IMR-90 (cell line): ENCODE data around the gene SLC22A4. TPM values are rescaled to one million over a fixed set of nuclear protein-coding genes. Genes with fewer than 3 reads are reported as not detected.
A peak's percentile ranks its signal among the peaks of the same experiment; 100 is the strongest.

Experiments used
- ATAC-seq: fragments of 200-7000 bp; cut with Tn5 transposase; 2 replicates; pipeline ENCODE4 v1.9.1; 2020; ENCODE audit warnings: low read depth, mild to moderate bottlenecking, moderate library complexity
- BruUV-seq: library from RNA; stranded (reverse); fragments of 400-500 nt; replicated peaks from 2 replicates; lab custom pipeline; 2021; lab: Mats Ljungman, UMichigan
- CTCF ChIA-PET: fragments of 300-600 bp; formaldehyde crosslinking; extraction: SDS; loops from one replicate; lab custom pipeline; 2021; ENCODE audit warnings: antibody characterized with exemption; lab: Yijun Ruan, JAX
- POLR2A ChIA-PET: fragments of 300-600 bp; sonication (Branson Sonifier 250); formaldehyde crosslinking; loops from one replicate; lab custom pipeline; 2022; ENCODE audit warnings: antibody characterized with exemption; ENCODE audit not compliant: unreplicated experiment; lab: Charles Lee
- DNase-seq: peaks from one replicate; pipeline ENCODE4 v3.0.0; 2013
- H2AFZ ChIP-seq: replicated peaks from 2 replicates; pipeline ENCODE3; 2013; ENCODE audit warnings: low read length, mild to moderate bottlenecking; ENCODE audit not compliant: poor library complexity
- H2AK5ac ChIP-seq: 2 replicates; pipeline ENCODE4 v1.6.1; 2013; ENCODE audit warnings: low read depth, low read length, inconsistent platforms
- H2AK9ac ChIP-seq: replicated peaks from 2 replicates; pipeline ENCODE3; 2013; ENCODE audit warnings: mild to moderate bottlenecking, low read depth, low read length, moderate library complexity; ENCODE audit not compliant: poor library complexity
- H2BK120ac ChIP-seq: 2 replicates; pipeline ENCODE4 v1.6.1; 2013; ENCODE audit warnings: low read depth, low read length, inconsistent platforms
- H2BK15ac ChIP-seq: 3 replicates; pipeline ENCODE4 v1.6.1; 2013; ENCODE audit warnings: low read depth, low read length, inconsistent platforms
- H2BK20ac ChIP-seq: 2 replicates; pipeline ENCODE4 v1.6.1; 2013; ENCODE audit warnings: low read depth, mild to moderate bottlenecking, inconsistent platforms, low read length, moderate library complexity
- H2BK5ac ChIP-seq: 2 replicates; pipeline ENCODE4 v1.6.1; 2013; ENCODE audit warnings: mild to moderate bottlenecking, low read depth, low read length, inconsistent platforms; ENCODE audit not compliant: poor library complexity, severe bottlenecking
- H3K14ac ChIP-seq: replicated peaks from 2 replicates; pipeline ENCODE4 v1.6.1; 2013; ENCODE audit warnings: low read depth, low read length, inconsistent platforms
- H3K18ac ChIP-seq: 2 replicates; pipeline ENCODE4 v1.6.1; 2013; ENCODE audit warnings: low read depth, low read length, control low read depth
- H3K23ac ChIP-seq: 2 replicates; pipeline ENCODE4 v1.6.1; 2013; ENCODE audit warnings: low read depth, low read length, inconsistent platforms
- H3K27ac ChIP-seq: 2 replicates; pipeline ENCODE4 v1.5.1; 2013; ENCODE audit warnings: mild to moderate bottlenecking, control low read depth, low read length; ENCODE audit not compliant: insufficient read depth
- H3K27me3 ChIP-seq: 2 replicates; pipeline ENCODE4 v1.6.1; 2013; ENCODE audit warnings: low read length; ENCODE audit not compliant: control insufficient read depth, insufficient read depth
- H3K36me3 ChIP-seq: 2 replicates; pipeline ENCODE4 v1.6.1; 2013; ENCODE audit warnings: low read length, mixed read lengths; ENCODE audit not compliant: control insufficient read depth, insufficient read depth
- H3K4ac ChIP-seq: 2 replicates; pipeline ENCODE4 v1.6.1; 2013; ENCODE audit warnings: low read depth, low read length, inconsistent platforms
- H3K4me1 ChIP-seq: 2 replicates; pipeline ENCODE4 v1.6.1; 2013; ENCODE audit warnings: low read length, mixed read lengths; ENCODE audit not compliant: control insufficient read depth, insufficient read depth
- H3K4me2 ChIP-seq: 2 replicates; pipeline ENCODE4 v1.6.1; 2013; ENCODE audit warnings: low read depth, mild to moderate bottlenecking, control low read depth, low read length, moderate library complexity
- H3K4me3 ChIP-seq: 2 replicates; pipeline ENCODE4 v1.5.1; 2013; ENCODE audit warnings: low read depth, mild to moderate bottlenecking, control low read depth, low read length, moderate library complexity; ENCODE audit not compliant: insufficient read depth
- H3K56ac ChIP-seq: 2 replicates; pipeline ENCODE4 v1.6.1; 2013; ENCODE audit warnings: low read length, inconsistent platforms; ENCODE audit not compliant: insufficient read depth; ENCODE audit errors: extremely low read depth
- H3K79me1 ChIP-seq, 2 experiments: 2 replicates each; pipeline ENCODE4 v1.6.1; 2013; ENCODE audit warnings: low read length in 2 of 2, inconsistent platforms in 1 of 2, low read depth in 1 of 2
- H3K9ac ChIP-seq: 2 replicates; pipeline ENCODE4 v1.6.1; 2013; ENCODE audit warnings: low read depth, low read length, control low read depth
- H3K9me1 ChIP-seq: 2 replicates; pipeline ENCODE4 v1.6.1; 2013; ENCODE audit warnings: low read length, inconsistent platforms; ENCODE audit not compliant: insufficient read depth
- H3K9me3 ChIP-seq: 2 replicates; pipeline ENCODE4 v1.6.1; 2013; ENCODE audit warnings: low read length; ENCODE audit not compliant: control insufficient read depth, insufficient read depth
- H4K20me1 ChIP-seq: 2 replicates; pipeline ENCODE4 v1.6.1; 2013; ENCODE audit warnings: low read length, inconsistent platforms; ENCODE audit not compliant: insufficient read depth
- H4K5ac ChIP-seq: 2 replicates; pipeline ENCODE4 v1.6.1; 2013; ENCODE audit warnings: mild to moderate bottlenecking, low read depth, low read length, control low read depth
- H4K8ac ChIP-seq, 2 experiments: 2 replicates each; pipeline ENCODE4 v1.6.1; 2013; ENCODE audit warnings: low read depth in 2 of 2, low read length in 2 of 2, control low read depth in 1 of 2, inconsistent platforms in 1 of 2
- H4K91ac ChIP-seq: 2 replicates; pipeline ENCODE4 v1.6.1; 2013; ENCODE audit warnings: low read depth, low read length, inconsistent platforms; ENCODE audit not compliant: insufficient read depth
- BHLHE40 ChIP-seq: fragments of 150-350 bp; IDR thresholded peaks from 2 replicates; pipeline ENCODE4 v1.6.1; 2016; ENCODE audit warnings: mild to moderate bottlenecking, low read depth, low read length
- FOS ChIP-seq: fragments of 150-350 bp; IDR thresholded peaks from 2 replicates; pipeline ENCODE4 v1.6.1; 2016; ENCODE audit warnings: low read depth, low read length
- MAFK ChIP-seq: IDR thresholded peaks from 2 replicates; pipeline ENCODE4 v1.6.1; 2012; ENCODE audit warnings: low read depth, low read length, improper control_type of control experiment
- MAZ ChIP-seq: IDR thresholded peaks from 2 replicates; pipeline ENCODE4 v1.6.1; 2012; ENCODE audit warnings: low read depth, mild to moderate bottlenecking, low read length, improper control_type of control experiment, moderate library complexity, borderline replicate concordance
- NFE2L2 ChIP-seq: fragments of 150-350 bp; IDR thresholded peaks from 2 replicates; pipeline ENCODE4 v1.6.1; 2016; ENCODE audit warnings: low read depth, mild to moderate bottlenecking, low read length
- POLR2A ChIP-seq: IDR thresholded peaks from 2 replicates; pipeline ENCODE4 v1.6.1; 2012; ENCODE audit warnings: mild to moderate bottlenecking, low read depth, low read length
- RAD21 ChIP-seq: IDR thresholded peaks from 2 replicates; pipeline ENCODE4 v1.6.1; 2012; ENCODE audit warnings: low read length, improper control_type of control experiment
- RCOR1 ChIP-seq: IDR thresholded peaks from 2 replicates; pipeline ENCODE4 v1.6.1; 2012; ENCODE audit warnings: mild to moderate bottlenecking, low read length, improper control_type of control experiment; ENCODE audit not compliant: insufficient replicate concordance
- SMC3 ChIP-seq: fragments of 150-350 bp; IDR thresholded peaks from 2 replicates; pipeline ENCODE4 v1.6.1; 2016; ENCODE audit warnings: low read depth, mild to moderate bottlenecking, antibody characterized with exemption, low read length, moderate library complexity
- WGBS, 2 experiments: methylation state at CpG; one replicate each; pipeline versions ENCODE4 v1.1.5 to v1.1.7; 2013; ENCODE audit warnings: missing lambda C conversion rate in 2 of 2; ENCODE audit not compliant: insufficient read length in 1 of 2; ENCODE audit errors: extremely low coverage in 2 of 2; 5-methylcytosine and 5-hydroxymethylcytosine counted together
- dilution Hi-C: fragments of 300-500 bp; cut with HindIII; formaldehyde crosslinking; loops from one replicate; pipeline ENCODE4 v1.14.3; 2018; ENCODE audit warnings: low sequenced_read_pairs; ENCODE audit not compliant: unreplicated experiment
- in situ Hi-C: fragments of 300-500 bp; cut with MboI; formaldehyde crosslinking; loops from 3 replicates; pipeline ENCODE4 v1.14.3; 2019; ENCODE audit warnings: low sequenced_read_pairs, inconsistent platforms, mixed read lengths
- intact Hi-C: fragments of 100-400 bp; cut with micrococcal nuclease; formaldehyde crosslinking; loops from 2 replicates; pipeline ENCODE4 v1.10.0; 2022
- polyA plus RNA-seq, 3 experiments: library from polyadenylated mRNA; depleted of rRNA; stranded (reverse); fragments of >200 nt; gene quantifications; 2 replicates each; pipeline ENCODE4 v1.2.3, GENCODE V29; 2012; ENCODE audit warnings: low replicate concordance in 1 of 3
- total RNA-seq: library from RNA; depleted of rRNA; stranded (reverse); fragments of >200 nt; gene quantifications from 2 replicates; pipeline ENCODE4 v1.2.3, GENCODE V29; 2012
- TF ChIP-seq, protein P1 (sequence below): fragments of 150-350 bp; IDR thresholded peaks from 2 replicates; pipeline ENCODE4 v1.6.1; 2017; ENCODE audit warnings: mild to moderate bottlenecking, antibody characterized with exemption, low read length, low read depth
- TF ChIP-seq, protein P2 (sequence below): conservative IDR thresholded peaks from 2 replicates; pipeline ENCODE4 v1.5.1; 2012; ENCODE audit warnings: mild to moderate bottlenecking, low read depth, low read length, improper control_type of control experiment

Gene SLC22A4
- total and polyA plus RNA-seq, 2 of the 4 experiments (the other 2 are of a cell fraction), result 2.6 to 3.2 TPM

DNA sequence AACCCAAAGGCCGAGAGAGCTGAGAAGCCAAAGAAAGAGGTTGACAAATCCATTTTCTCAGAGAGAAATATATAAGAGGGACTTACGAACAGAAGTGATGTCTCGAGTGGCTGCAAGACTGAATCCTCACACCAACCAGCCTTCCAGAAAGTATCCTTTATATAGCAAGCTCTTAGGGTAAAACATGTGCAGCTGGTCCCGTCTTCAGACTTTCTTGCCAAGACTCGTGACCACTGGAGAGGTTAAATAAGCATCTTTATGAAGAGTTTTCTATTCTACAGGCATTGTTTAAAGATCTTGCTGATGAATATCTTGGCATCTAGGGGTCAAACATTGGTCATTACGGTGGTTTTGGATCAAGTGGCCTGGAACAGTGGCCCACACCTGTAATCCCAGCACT lies 16.9 kb upstream of the SLC22A4 start:
- H4K91ac ChIP-seq, result no peak overlapping the region
- ChIA-PET POLR2A (no interaction called here), CTCF (no interaction called here)
- H3K14ac ChIP-seq, result no peak overlapping the region
- no peak overlapping the region for H3K4me3 ChIP-seq
- TF ChIP-seq RCOR1, result no peak
- no peak for TF ChIP-seq POLR2A
- TF ChIP-seq SMC3, result no peak
- TF ChIP-seq BHLHE40, result no peak
- no peak for TF ChIP-seq FOS
- TF ChIP-seq, protein P1, sequence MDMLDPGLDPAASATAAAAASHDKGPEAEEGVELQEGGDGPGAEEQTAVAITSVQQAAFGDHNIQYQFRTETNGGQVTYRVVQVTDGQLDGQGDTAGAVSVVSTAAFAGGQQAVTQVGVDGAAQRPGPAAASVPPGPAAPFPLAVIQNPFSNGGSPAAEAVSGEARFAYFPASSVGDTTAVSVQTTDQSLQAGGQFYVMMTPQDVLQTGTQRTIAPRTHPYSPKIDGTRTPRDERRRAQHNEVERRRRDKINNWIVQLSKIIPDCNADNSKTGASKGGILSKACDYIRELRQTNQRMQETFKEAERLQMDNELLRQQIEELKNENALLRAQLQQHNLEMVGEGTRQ, result no peak
- no peak for TF ChIP-seq MAFK
- TF ChIP-seq NFE2L2, result no peak
- no peak for TF ChIP-seq RAD21
- no peak for TF ChIP-seq MAZ
- TF ChIP-seq, protein P2, sequence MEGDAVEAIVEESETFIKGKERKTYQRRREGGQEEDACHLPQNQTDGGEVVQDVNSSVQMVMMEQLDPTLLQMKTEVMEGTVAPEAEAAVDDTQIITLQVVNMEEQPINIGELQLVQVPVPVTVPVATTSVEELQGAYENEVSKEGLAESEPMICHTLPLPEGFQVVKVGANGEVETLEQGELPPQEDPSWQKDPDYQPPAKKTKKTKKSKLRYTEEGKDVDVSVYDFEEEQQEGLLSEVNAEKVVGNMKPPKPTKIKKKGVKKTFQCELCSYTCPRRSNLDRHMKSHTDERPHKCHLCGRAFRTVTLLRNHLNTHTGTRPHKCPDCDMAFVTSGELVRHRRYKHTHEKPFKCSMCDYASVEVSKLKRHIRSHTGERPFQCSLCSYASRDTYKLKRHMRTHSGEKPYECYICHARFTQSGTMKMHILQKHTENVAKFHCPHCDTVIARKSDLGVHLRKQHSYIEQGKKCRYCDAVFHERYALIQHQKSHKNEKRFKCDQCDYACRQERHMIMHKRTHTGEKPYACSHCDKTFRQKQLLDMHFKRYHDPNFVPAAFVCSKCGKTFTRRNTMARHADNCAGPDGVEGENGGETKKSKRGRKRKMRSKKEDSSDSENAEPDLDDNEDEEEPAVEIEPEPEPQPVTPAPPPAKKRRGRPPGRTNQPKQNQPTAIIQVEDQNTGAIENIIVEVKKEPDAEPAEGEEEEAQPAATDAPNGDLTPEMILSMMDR, result no peak
- H3K27me3 ChIP-seq, result peaks cover 5% of the 10 kb centered on the region
- no peak overlapping the region for H2AK5ac ChIP-seq
- BruUV-seq, result no TSS peak
- H3K36me3 ChIP-seq, result peaks cover 10% of the 10 kb centered on the region
- H4K5ac ChIP-seq, result no peak overlapping the region
- no peak overlapping the region for H2AFZ ChIP-seq
- 0 out of 4 replicates have a peak, but pooled peaks cover 0 to 5% of the 10 kb centered on the region in 2 experiments for H3K79me1 ChIP-seq
- no peaks in the 10 kb centered on the region for H3K9me3 ChIP-seq
- no peaks in the 10 kb centered on the region; the same call in 1 of the 2 replicates for H3K4me1 ChIP-seq
- DNase-seq, result peak; percentile 52
- WGBS, 2 experiments, result 0% methylated on average over 1 of the region's 6 CpGs; no CpG with 5 or more reads in 1 of the 2 experiments
- no peaks in the 10 kb centered on the region; the same call in 1 of the 2 replicates for H3K9me1 ChIP-seq
- H4K8ac ChIP-seq, result no peak overlapping the region
- H4K20me1 ChIP-seq, result no peaks in the 10 kb centered on the region; the same call in 1 of the 2 replicates
- no peak overlapping the region for H3K4me2 ChIP-seq
- H2BK20ac ChIP-seq, result no peak overlapping the region
- H3K23ac ChIP-seq, result no peak overlapping the region
- no peak overlapping the region for H3K9ac ChIP-seq
- H3K56ac ChIP-seq, result no peak overlapping the region
- no peak overlapping the region for H2AK9ac ChIP-seq
- H2BK15ac ChIP-seq, result no peak overlapping the region
- in situ Hi-C loops (no loop called here), intact Hi-C loops (no loop called here), dilution Hi-C loops (no loop called here)
- no peak overlapping the region for H2BK5ac ChIP-seq
- H3K27ac ChIP-seq, result no peak overlapping the region
- no peak overlapping the region for H2BK120ac ChIP-seq
- H3K18ac ChIP-seq, result no peak overlapping the region
- no peak overlapping the region for H3K4ac ChIP-seq
- ATAC-seq, result no peak
